MCF 10A (cell line): ENCODE results near the gene ZNF620. TPM values are rescaled to one million over a fixed set of nuclear protein-coding genes. Genes with fewer than 3 reads are reported as not detected.

Experiments
- Bru-seq: library from RNA; stranded (reverse); fragments of 400-500 nt; gene quantifications from one replicate; lab custom pipeline; 2021; lab: Mats Ljungman, UMichigan
- BruChase-seq, 2 experiments: library from RNA; stranded (reverse); fragments of 400-500 nt; gene quantifications; one replicate each; lab custom pipeline; 2021; lab: Mats Ljungman, UMichigan
- BruUV-seq: library from RNA; stranded (reverse); fragments of 400-500 nt; replicated peaks from 2 replicates; lab custom pipeline; 2021; lab: Mats Ljungman, UMichigan
- CTCF ChIA-PET: fragments of 300-600 bp; sonication (Branson Sonifier 250); formaldehyde crosslinking; extraction: SDS; loops from one replicate; lab custom pipeline; 2021; ENCODE audit warnings: antibody characterized with exemption, inconsistent platforms; lab: Yijun Ruan, JAX
- POLR2A ChIA-PET: fragments of 300-600, 350-650 bp; sonication (Branson Sonifier 250); formaldehyde crosslinking; extraction: SDS; loops from one replicate; lab custom pipeline; 2020; ENCODE audit warnings: antibody characterized with exemption, inconsistent platforms; lab: Yijun Ruan, JAX
- DNase-seq: peaks from one replicate; pipeline ENCODE4 v3.0.0-alpha.2; 2018; ENCODE audit not compliant: unreplicated experiment
- H3K27ac Mint-ChIP-seq: one replicate; pipeline ENCODE4 v1.8.0; 2022; ENCODE audit warnings: mild to moderate bottlenecking, low read depth, mixed read lengths; ENCODE audit not compliant: unreplicated experiment
- H3K27me3 Mint-ChIP-seq: one replicate; pipeline ENCODE4 v1.8.0; 2022; ENCODE audit warnings: mixed read lengths; ENCODE audit not compliant: insufficient read depth, unreplicated experiment
- H3K36me3 Mint-ChIP-seq: one replicate; pipeline ENCODE4 v1.8.0; 2022; ENCODE audit warnings: mild to moderate bottlenecking, moderate library complexity, mixed read lengths; ENCODE audit not compliant: insufficient read depth, unreplicated experiment
- H3K4me1 Mint-ChIP-seq: one replicate; pipeline ENCODE4 v1.8.0; 2022; ENCODE audit warnings: mixed read lengths; ENCODE audit not compliant: insufficient read depth, unreplicated experiment
- H3K4me3 Mint-ChIP-seq: one replicate; pipeline ENCODE4 v1.8.0; 2022; ENCODE audit warnings: mild to moderate bottlenecking, moderate library complexity, mixed read lengths; ENCODE audit not compliant: unreplicated experiment
- H3K9me3 Mint-ChIP-seq: one replicate; pipeline ENCODE4 v1.8.0; 2022; ENCODE audit warnings: mixed read lengths; ENCODE audit not compliant: unreplicated experiment
- intact Hi-C: fragments of 100-400 bp; cut with micrococcal nuclease; formaldehyde crosslinking; loops from 2 replicates; pipeline ENCODE4 v1.14.1; 2022
- long read RNA-seq: library from polyadenylated mRNA; stranded (forward); transcript quantifications from one replicate; pipeline ENCODE4 v2.0.0, GENCODE V29; 2022
- total RNA-seq: library from RNA; stranded (reverse); gene quantifications from 2 replicates; pipeline ENCODE4 v1.2.3, GENCODE V29; 2022
- TF ChIP-seq, protein P1 (sequence below): fragments of 200-600 bp; IDR thresholded peaks from one replicate; pipeline ENCODE4 v1.8.0; 2022; ENCODE audit warnings: antibody characterized with exemption, mild to moderate bottlenecking; ENCODE audit not compliant: unreplicated experiment

Gene ZNF620
- total RNA-seq (2.8 and 2.9 TPM in 2 replicates), Bru-seq, nascent RNA (percentile 48 among the genes with signal in this experiment), BruChase-seq, experiment 1, labeled RNA remaining after a 6-hour chase (percentile 67 among the genes with signal in this experiment), BruChase-seq, experiment 2, labeled RNA remaining after a 2-hour chase (percentile 55 among the genes with signal in this experiment)
- long read RNA-seq, partial matches to known transcripts, result 0 of 7 reads
- long read RNA-seq, other reads (novel, unspliced or antisense), result 5 of 7 reads

DNA sequence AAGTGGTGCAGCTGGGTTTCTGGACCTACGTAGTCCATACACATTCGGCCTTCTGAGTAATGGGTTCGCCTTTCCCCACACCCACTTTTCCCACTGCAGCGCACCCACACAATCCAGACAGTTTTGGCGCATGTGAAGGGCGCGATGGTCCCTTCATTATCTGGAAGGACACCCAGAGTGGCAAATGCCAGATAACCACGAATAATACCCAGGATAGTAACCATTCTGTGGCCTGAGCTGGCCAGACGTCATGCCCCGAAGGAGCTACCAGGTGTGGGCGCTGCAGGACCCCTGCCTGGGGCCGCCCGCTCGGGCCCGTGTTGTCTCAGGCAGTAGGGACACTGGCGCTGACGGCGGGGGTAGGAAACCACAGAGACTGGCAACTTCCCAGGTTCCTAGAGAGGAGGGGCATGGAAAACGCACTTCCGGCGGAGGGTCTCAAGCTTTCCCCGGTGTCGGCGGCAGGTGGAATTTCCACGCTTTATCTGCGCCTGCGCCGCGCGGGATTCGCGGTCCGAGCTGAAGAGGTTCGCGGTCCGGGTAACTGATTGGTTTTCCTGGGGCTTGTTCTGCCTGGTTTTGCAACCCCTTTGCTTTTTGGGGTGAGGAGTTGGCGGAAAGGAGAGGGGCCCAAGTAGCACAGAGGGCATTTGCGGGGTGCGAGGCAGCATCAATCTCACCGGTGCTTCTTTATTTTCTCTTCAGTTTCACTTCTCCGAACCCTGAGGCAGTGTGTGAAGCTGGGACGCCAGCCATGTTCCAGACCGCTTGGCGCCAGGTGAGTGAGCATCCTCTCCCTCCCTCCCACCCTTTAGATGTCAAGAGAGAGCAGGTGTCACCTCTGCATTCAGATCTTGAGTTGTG, at the start of gene ZNF620:
ZNF620 (plus strand) TSS at position 441 of the 864 bp plus-strand sequence; CDS start at position 755, 314 bp downstream.
- Mint-ChIP-seq H3K27ac (peak within 1 kb of the TSS; percentile 70), H3K4me3 (peak within 1 kb of the TSS; percentile 77), H3K36me3 (peaks cover 4% of the 10 kb centered on the region), H3K9me3 (no peaks in the 10 kb centered on the region), H3K27me3 (no peaks in the 10 kb centered on the region), H3K4me1 (peaks cover 13% of the 10 kb centered on the region)
- TF ChIP-seq, protein P1, sequence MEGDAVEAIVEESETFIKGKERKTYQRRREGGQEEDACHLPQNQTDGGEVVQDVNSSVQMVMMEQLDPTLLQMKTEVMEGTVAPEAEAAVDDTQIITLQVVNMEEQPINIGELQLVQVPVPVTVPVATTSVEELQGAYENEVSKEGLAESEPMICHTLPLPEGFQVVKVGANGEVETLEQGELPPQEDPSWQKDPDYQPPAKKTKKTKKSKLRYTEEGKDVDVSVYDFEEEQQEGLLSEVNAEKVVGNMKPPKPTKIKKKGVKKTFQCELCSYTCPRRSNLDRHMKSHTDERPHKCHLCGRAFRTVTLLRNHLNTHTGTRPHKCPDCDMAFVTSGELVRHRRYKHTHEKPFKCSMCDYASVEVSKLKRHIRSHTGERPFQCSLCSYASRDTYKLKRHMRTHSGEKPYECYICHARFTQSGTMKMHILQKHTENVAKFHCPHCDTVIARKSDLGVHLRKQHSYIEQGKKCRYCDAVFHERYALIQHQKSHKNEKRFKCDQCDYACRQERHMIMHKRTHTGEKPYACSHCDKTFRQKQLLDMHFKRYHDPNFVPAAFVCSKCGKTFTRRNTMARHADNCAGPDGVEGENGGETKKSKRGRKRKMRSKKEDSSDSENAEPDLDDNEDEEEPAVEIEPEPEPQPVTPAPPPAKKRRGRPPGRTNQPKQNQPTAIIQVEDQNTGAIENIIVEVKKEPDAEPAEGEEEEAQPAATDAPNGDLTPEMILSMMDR, result no peak
- ChIA-PET POLR2A (interaction anchor here (0.7 to 5.2 kb wide), 7 partner anchors 19 to 1686 kb away, joined by 3 to 41 read pairs (median 7); partner anchors contain the start of genes RPL14 and ZNF621), CTCF (interaction anchor here (0.5 to 1.2 kb wide), 8 partner anchors 9 to 1436 kb away, joined by 3 to 4 read pairs (median 3); no protein-coding TSS in a partner anchor)
- peak; percentile 48 for DNase-seq
- intact Hi-C loops, result loop anchor here (2.0 kb wide), 3 partner anchors 19 to 53 kb away; partner anchors contain the start of genes ZNF619 and ZNF621
- no TSS peak for BruUV-seq

DNA sequence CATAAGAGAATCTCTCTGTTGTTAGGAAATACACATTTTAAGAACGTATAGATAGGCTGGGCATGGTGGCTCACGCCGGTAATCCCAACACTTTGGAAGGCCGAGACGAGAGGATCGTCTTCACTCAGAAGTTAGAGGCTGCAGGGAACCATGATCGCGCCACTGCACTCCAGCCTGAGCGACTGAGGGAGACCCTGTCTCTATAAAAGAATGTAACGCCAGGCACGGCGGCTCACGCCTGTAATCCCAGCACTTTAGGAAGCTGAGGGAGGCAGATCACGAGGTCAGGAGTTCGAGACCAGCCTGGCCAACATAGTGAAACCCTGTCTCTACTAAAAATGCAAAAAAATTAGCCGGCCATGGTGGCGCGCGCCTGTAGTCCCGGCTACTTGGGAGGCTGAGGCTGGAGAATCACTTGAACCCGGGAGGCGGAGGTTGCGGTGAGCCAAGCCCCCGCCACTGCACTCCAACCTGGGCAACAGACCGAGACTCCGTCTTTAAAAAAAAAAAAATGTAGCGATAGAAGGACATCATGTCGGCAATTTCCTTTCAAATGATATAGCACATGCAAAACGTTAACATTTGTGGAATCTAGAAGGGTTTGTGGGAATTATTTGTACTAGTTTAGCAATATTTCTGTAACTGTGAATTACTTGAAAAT, 49.4 kb upstream of the ZNF620 start:
- ChIA-PET CTCF (interaction anchor here (0.8 to 1.6 kb wide), 4 partner anchors 22 to 743 kb away, joined by 4 to 5 read pairs (median 4); partner anchors contain the start of gene CTNNB1), POLR2A (interaction anchor here (0.6 to 3.6 kb wide), 27 partner anchors 10 to 1563 kb away, joined by 3 to 41 read pairs (median 4); partner anchors contain the start of genes RPSA, ZNF619, ZNF620 and ZNF621)
- Mint-ChIP-seq H3K36me3 (peaks cover 53% of the 10 kb centered on the region), H3K27me3 (no peaks in the 10 kb centered on the region), H3K27ac (peak overlapping the region; percentile 99), H3K4me3 (peak overlapping the region; percentile 94), H3K4me1 (peaks cover 13% of the 10 kb centered on the region), H3K9me3 (no peaks in the 10 kb centered on the region)
- TF ChIP-seq, protein P1, result no peak
- no peak for DNase-seq
- TSS peak; percentile 89 for BruUV-seq
- intact Hi-C loops, result no loop called here

DNA sequence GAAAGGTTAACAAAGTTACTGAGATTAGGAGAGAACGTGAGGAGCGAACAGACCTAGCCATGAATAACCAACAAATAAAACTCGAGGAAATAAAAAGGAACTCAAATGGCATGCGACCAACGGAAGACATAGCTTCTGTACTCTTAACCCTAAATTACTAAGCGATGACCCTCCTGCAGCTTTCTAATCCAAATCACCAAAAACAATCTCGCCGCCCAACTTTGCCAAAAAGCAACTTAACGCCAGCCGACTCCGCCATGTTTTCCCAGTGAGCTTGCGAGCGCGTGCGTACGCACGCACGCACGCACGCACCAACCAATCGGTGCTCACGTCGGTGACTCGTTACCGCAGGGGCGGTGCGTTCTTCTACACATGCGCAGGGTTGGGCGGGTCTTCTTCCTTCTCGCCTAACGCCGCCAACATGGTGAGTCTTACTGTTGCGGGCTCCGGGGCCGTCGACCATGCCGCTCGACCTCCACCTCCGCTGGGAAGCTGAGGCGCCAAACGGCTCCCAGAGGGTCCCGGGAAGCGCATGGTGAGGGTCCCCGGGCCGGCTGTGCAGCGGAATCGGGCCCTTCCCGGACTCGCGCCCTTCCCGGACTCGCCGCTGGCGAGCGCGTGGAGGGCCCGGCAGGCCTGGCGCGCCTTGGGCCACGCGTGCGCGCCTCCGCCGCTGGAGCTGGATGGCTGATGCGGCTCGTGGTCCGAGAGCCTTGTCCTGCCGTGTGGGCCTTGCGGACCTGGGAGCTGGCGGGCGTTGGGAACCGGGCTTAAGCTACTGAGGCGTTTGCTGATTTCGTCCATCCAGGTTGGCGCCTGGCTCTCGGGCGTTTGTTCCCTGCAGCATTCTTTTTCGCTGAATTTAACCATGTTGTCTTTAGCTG, 48.7 kb upstream of the ZNF620 start, which contains the start of gene RPL14:
RPL14 (plus strand) TSS at position 400 of the 884 bp plus-strand sequence; CDS start at position 533, 133 bp downstream.
- ChIA-PET POLR2A (interaction anchor here (0.6 to 3.6 kb wide), 34 partner anchors 9 to 1605 kb away, joined by 3 to 41 read pairs (median 4); partner anchors contain the start of genes RPSA, ZNF619, ZNF620 and ZNF621), CTCF (interaction anchor here (0.6 to 1.6 kb wide), 8 partner anchors 21 to 742 kb away, joined by 3 to 5 read pairs (median 4); partner anchors contain the start of gene CTNNB1)
- intact Hi-C loops, result no loop called here
- DNase-seq, result peak; percentile 96
- peaks cover 61% of the 10 kb centered on the region for H3K36me3 Mint-ChIP-seq
- TF ChIP-seq, protein P1, result no peak
- peaks cover 10% of the 10 kb centered on the region for H3K4me1 Mint-ChIP-seq
- H3K4me3 Mint-ChIP-seq, result peak within 1 kb of the TSS; percentile 94
- no peaks in the 10 kb centered on the region for H3K9me3 Mint-ChIP-seq
- no TSS peak for BruUV-seq
- H3K27ac Mint-ChIP-seq, result peak within 1 kb of the TSS; percentile 99
- H3K27me3 Mint-ChIP-seq, result no peaks in the 10 kb centered on the region
